Peyer's patch (tissue), 4 donors: Measurements from ENCODE around the gene IMP3.
"Not testable (repeated sequence)": the region's sequence is repeated elsewhere in the genome, so short reads cannot be mapped to it uniquely, and the experiment has no call there.

Experiments used
- POLR2A ChIP-seq, 2 donors: fragments of 450-650 bp; IDR thresholded peaks; one replicate each; pipeline ENCODE4 v1.5.1; 2017; ENCODE audit warnings: antibody characterized with exemption in 2 of 2, mild to moderate bottlenecking in 2 of 2, moderate library complexity in 2 of 2
- TF ChIP-seq, protein P1 (sequence below), 6 experiments: fragments of 450-650 bp in 4 of 6; fragments of 200-600 bp in 2 of 6; sonication (generic) in 1 of 6; IDR thresholded peaks; one replicate each; pipeline ENCODE4 v1.5.1; 2017 to 2019; ENCODE audit warnings: antibody characterized with exemption in 6 of 6, mild to moderate bottlenecking in 3 of 6, moderate library complexity in 1 of 6

DNA sequence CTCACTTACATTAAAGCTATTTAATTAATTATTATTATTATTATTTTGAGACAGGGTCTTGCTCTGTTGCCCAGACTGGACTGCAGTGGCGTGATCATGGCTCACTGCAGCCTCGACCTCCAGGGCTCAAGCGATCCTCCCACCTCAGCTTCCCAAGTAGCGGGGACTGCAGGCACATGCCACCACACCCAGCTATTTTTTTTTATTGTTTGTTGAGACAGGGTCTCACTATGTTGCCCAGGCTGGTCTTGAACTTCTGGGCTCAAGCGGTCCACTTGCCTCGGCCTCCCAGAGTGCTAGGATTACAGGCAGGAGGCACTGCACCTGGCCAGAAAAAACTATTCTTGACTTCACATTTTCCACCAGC is 38.3 kb upstream of the IMP3 start:
- TF ChIP-seq, protein P1, sequence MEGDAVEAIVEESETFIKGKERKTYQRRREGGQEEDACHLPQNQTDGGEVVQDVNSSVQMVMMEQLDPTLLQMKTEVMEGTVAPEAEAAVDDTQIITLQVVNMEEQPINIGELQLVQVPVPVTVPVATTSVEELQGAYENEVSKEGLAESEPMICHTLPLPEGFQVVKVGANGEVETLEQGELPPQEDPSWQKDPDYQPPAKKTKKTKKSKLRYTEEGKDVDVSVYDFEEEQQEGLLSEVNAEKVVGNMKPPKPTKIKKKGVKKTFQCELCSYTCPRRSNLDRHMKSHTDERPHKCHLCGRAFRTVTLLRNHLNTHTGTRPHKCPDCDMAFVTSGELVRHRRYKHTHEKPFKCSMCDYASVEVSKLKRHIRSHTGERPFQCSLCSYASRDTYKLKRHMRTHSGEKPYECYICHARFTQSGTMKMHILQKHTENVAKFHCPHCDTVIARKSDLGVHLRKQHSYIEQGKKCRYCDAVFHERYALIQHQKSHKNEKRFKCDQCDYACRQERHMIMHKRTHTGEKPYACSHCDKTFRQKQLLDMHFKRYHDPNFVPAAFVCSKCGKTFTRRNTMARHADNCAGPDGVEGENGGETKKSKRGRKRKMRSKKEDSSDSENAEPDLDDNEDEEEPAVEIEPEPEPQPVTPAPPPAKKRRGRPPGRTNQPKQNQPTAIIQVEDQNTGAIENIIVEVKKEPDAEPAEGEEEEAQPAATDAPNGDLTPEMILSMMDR (IDR thresholded peaks at IDR 0.05), result not testable (repeated sequence)
- not testable (repeated sequence) for TF ChIP-seq POLR2A (IDR thresholded peaks at IDR 0.05)
